Measurements from ENCODE around the gene FXYD6. TPM values are rescaled to one million over a fixed set of nuclear protein-coding genes. Genes with fewer than 3 reads are reported as not detected.
"Not testable (repeated sequence)": the region's sequence is repeated elsewhere in the genome, so short reads cannot be mapped to it uniquely, and the experiment has no call there.

Gene FXYD6
- total and polyA plus RNA-seq, 11 donors: 24.6 to 54.0 (median 39.5) TPM

GRCh38 chr11:117868815-117869561, 7.5 kb downstream of the FXYD6 start:
- peaks cover 4 to 82% (median 46%) of the 10 kb centered on the region in 12 donors for H3K4me1 ChIP-seq
- intact Hi-C loops (cut with DNase I): no loop called here
- no peak for TF ChIP-seq POLR2A (IDR thresholded peaks at IDR 0.05)
- TF ChIP-seq CTCF (IDR thresholded peaks at IDR 0.05): no peak
- no peak for DNase-seq
- peak overlapping the region; percentile 31 to 92 (median 61) for H3K27ac ChIP-seq
- peaks cover 0 to 2% (median 0%) of the 10 kb centered on the region in 9 donors for H3K27me3 ChIP-seq
- H3K9me3 ChIP-seq: no peaks in the 10 kb centered on the region
- peaks cover 0 to 6% (median 0%) of the 10 kb centered on the region in 9 donors for H3K36me3 ChIP-seq
- no peak overlapping the region for H3K4me3 ChIP-seq
- ATAC-seq: peak in 1 of 4 donors; percentile 23
- WGBS, 4 donors: 73 to 80% (median 77%) methylated on average over 17 of the region's 17 CpGs

DNA sequence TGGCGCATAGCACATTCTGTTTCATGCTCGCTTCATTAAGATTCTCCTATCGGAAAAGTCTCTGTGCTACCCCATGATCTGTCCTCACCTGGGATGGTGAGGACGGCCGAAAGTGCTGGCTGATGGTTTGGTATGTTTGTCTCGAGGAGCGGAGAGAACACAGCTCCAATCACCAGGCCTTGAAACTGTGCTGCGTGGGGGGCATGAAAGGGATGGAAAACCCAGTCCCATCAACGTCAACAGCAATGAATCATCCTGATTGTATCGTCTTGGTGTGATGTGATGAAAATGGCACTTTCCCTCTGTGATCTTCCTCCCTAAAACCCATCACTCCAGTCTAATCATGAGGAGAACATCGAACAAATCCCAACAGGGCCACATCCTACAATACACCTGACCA, 8.4 kb downstream of the FXYD6 start:
- peaks cover 4 to 82% (median 43%) of the 10 kb centered on the region in 12 donors for H3K4me1 ChIP-seq
- TF ChIP-seq CTCF (IDR thresholded peaks at IDR 0.05): no peak
- TF ChIP-seq POLR2A (IDR thresholded peaks at IDR 0.05): no peak
- peak overlapping the region in 2 of 12 donors; percentile 39 to 92 for H3K27ac ChIP-seq
- no peak overlapping the region for H3K4me3 ChIP-seq
- peaks cover 0 to 2% (median 0%) of the 10 kb centered on the region in 9 donors for H3K27me3 ChIP-seq
- WGBS, 4 donors: 74 to 82% (median 76%) methylated on average over 11 of the region's 11 CpGs
- ATAC-seq (no peak), DNase-seq (no peak)
- no peaks in the 10 kb centered on the region for H3K9me3 ChIP-seq
- intact Hi-C loops (cut with DNase I): no loop called here
- H3K36me3 ChIP-seq: peaks cover 0 to 6% (median 0%) of the 10 kb centered on the region in 9 donors

- Histone ChIP-seq H3K4me1 (peaks cover 17 to 82% (median 45%) of the 10 kb centered on the region in 12 donors), H3K4me3 (no peak overlapping the region), H3K9me3 (no peaks in the 10 kb centered on the region), H3K27me3 (peaks cover 0 to 2% (median 0%) of the 10 kb centered on the region in 9 donors), H3K36me3 (peaks cover 0 to 6% (median 0%) of the 10 kb centered on the region in 9 donors), H3K27ac (peak overlapping the region in 1 of 12 donors; percentile 92)
- no peak for TF ChIP-seq CTCF (IDR thresholded peaks at IDR 0.05)
- TF ChIP-seq POLR2A (IDR thresholded peaks at IDR 0.05): no peak
- peak in 1 of 4 donors; percentile 66 for ATAC-seq
- intact Hi-C loops (cut with DNase I): no loop called here
- DNase-seq: no peak
- 39 to 44% (median 42%) methylated on average over 5 of the region's 5 CpGs for WGBS, 4 donors
Observed at GRCh38 chr11:117866526-117866925, 9.9 kb downstream of the FXYD6 start.

DNA sequence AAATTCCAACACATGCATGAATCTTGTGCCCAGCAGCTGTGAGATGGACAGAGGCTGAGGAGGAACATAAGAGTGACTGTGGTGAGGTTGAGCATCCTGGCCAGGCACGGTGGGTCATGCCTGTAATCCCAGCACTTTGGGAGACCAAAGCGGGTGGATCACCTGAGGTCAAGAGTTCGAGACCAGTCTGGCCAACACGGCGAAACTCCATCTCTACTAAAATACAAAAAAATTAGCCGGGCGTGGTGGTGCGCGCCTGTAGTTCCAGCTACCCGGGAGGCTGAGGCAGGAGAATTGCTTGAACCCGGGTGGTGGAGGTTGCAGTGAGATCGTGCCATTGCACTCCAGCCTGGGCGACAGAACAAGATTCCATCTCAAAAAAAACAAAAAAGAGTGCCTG, 10.9 kb downstream of the FXYD6 start:
- ATAC-seq; H3K9me3 ChIP-seq; DNase-seq; H3K27me3 ChIP-seq; intact Hi-C loops (cut with DNase I); H3K4me3 ChIP-seq; H3K36me3 ChIP-seq: not testable (repeated sequence)
- Histone ChIP-seq H3K4me1 (peaks cover 18 to 82% (median 53%) of the 10 kb centered on the region in 12 donors), H3K27ac (peak overlapping the region in 1 of 12 donors; percentile 92)
- WGBS, 4 donors: 92 to 96% (median 95%) methylated on average over 13 of the region's 13 CpGs
